NCI-H2196 treated with DMSO at 0.1 percent for 48 hours (cell line): ENCODE results near the gene SALL3.

Experiments
- DNase-seq: peaks from one replicate; lab custom pipeline; 2025; ENCODE audit not compliant: unreplicated experiment; lab: John Stamatoyannopoulos, UW

Gene SALL3

GRCh38 chr18:78965260-78965659 lies 14.4 kb upstream of the SALL3 start:
- DNase-seq, result no peak

GRCh38 chr18:78965917-78966792 lies 13.5 kb upstream of the SALL3 start:
- DNase-seq, result no peak

DNA sequence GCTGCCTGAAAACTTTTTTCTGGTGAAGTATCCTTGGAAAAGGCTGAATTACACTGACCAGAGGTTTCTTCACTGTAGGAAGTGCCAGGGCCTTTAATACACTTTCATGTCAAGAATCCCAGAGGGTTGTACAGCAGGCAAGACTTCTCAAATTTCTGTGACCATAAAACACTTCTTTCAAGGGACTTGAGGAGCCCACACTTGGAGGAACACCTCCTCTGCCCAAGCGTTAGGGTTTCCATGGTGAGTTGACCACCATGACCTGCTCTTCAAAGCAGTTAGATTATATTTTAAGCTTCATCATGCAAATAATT lies 12.9 kb upstream of the SALL3 start:
- no peak for DNase-seq

GRCh38 chr18:78967692-78968091 lies 11.9 kb upstream of the SALL3 start:
- no peak for DNase-seq

GRCh38 chr18:78969574-78970315 lies 9.9 kb upstream of the SALL3 start:
- DNase-seq, result no peak

GRCh38 chr18:78970774-78971333 lies 8.8 kb upstream of the SALL3 start:
- DNase-seq, result no peak

GRCh38 chr18:78971511-78972245 lies 7.9 kb upstream of the SALL3 start:
- no peak for DNase-seq

DNA sequence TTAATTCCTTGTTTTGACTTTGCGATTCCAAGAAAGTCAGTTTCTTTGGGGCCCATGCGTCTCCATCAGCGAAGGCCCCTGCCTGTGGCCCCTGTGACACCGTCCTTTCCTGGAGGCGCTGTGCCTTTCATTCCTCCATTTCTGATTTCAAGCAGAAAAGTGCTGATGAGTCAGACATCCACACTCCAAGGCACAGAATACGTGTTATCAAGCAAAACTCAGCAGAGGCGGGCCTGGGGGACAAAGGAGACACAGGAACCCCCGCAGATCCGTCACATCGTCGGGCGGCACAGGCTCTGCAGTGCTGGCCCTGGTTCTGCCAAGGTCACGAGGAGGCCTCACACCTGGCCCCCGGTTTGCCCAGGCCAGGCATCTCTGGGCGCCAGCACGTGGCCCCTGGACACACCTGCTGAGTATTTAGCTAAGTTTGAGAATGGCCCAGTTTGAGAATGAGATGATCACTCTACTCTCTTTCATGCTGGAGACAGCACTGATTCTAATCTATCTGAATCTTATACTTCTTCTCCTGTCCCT lies 7.2 kb upstream of the SALL3 start:
- no peak for DNase-seq

GRCh38 chr18:78972930-78973331 lies 6.7 kb upstream of the SALL3 start:
- no peak for DNase-seq

- DNase-seq, result no peak
Observed at GRCh38 chr18:78973357-78974083, 6.1 kb upstream of the SALL3 start.

DNA sequence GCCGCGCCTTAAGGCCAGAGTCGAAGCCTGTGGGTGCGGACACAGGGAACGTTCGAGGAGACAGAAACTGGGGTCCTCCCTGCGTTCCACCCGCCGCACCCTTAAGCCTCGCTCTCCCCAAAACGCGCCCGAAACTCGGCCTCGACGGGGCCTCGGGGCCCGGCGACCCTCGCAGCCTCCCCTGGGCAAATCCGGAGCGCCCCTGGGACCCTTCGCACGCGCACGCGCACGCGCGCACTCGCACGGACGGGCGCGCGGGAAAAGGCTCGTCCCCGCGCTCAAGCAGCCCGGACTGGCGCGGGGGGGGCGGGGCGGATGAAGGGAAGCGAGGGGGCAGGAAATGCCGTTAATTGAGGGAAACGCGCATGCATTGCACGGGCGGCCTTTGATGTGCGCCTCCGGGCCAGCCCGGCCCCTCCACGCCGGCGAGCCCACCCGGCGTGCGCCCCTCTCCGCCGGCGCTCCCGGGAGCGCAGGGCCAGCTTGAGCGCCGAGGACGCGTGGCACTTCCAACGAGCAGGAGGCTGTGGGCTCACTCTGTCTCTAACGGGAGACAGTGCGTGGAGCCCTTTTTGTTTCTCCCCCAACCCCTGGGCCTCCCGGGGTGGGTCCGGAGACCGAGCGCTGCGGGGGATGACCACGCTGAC lies 5.4 kb upstream of the SALL3 start:
- no peak for DNase-seq

GRCh38 chr18:78975292-78975691 lies 4.3 kb upstream of the SALL3 start:
- no peak for DNase-seq

- no peak for DNase-seq
Observed at GRCh38 chr18:78975699-78976335, 3.8 kb upstream of the SALL3 start.

- DNase-seq, result no peak
Observed at GRCh38 chr18:78976765-78977636, 2.6 kb upstream of the SALL3 start.

- no peak for DNase-seq
Observed at GRCh38 chr18:78977637-78978348, 1.8 kb upstream of the SALL3 start.

GRCh38 chr18:78978349-78979055 lies 1.1 kb upstream of the SALL3 start:
- DNase-seq, result no peak

GRCh38 chr18:78979056-78979729 lies 425 bp upstream of the SALL3 start:
- DNase-seq, result no peak
